Left lung (tissue), 10 donors: Measurements from ENCODE around the gene MUSK. TPM values are rescaled to one million over a fixed set of nuclear protein-coding genes. Genes with fewer than 3 reads are reported as not detected.

ENCODE experiments used
- ATAC-seq: fragments of 200-7000 bp; cut with Tn5 transposase; one replicate; pipeline ENCODE4 v1.9.1; 2020; ENCODE audit warnings: moderate library complexity
- DNase-seq, 4 donors: peaks; one replicate each; pipeline ENCODE4 v3.0.0-alpha.2; 2013 to 2020
- H3K27ac ChIP-seq, 2 donors: fragments of 200-600 bp; sonication (generic) in 1 of 2; one replicate each; pipeline versions ENCODE4 v1.5.0 to v1.8.0; 2020 to 2021
- H3K27me3 ChIP-seq, 2 donors: fragments of 200-600 bp; sonication (generic) in 1 of 2; one replicate each; pipeline versions ENCODE4 v1.5.0 to v1.8.0; 2020 to 2021
- H3K36me3 ChIP-seq, 2 donors: fragments of 200-600 bp; sonication (generic) in 1 of 2; one replicate each; pipeline versions ENCODE4 v1.5.0 to v1.8.0; 2020 to 2021
- H3K4me1 ChIP-seq, 2 donors: fragments of 200-600 bp; one replicate each; pipeline ENCODE4 v1.8.0; 2021
- H3K4me3 ChIP-seq, 2 donors: fragments of 200-600 bp; sonication (generic) in 1 of 2; one replicate each; pipeline versions ENCODE4 v1.5.0 to v1.8.0; 2020 to 2021; ENCODE audit warnings: mild to moderate bottlenecking in 1 of 2
- H3K9me3 ChIP-seq, 2 donors: fragments of 200-600 bp; sonication (generic) in 1 of 2; one replicate each; pipeline versions ENCODE4 v1.5.0 to v1.8.0; 2020 to 2021
- CTCF ChIP-seq, 2 donors: fragments of 200-600 bp; sonication (generic) in 1 of 2; IDR thresholded peaks; one replicate each; pipeline versions ENCODE4 v1.5.0 to v1.8.0; 2021; ENCODE audit warnings: antibody characterized with exemption in 2 of 2
- intact Hi-C, 2 donors: fragments of 100-400 bp; cut with DNase I; formaldehyde crosslinking; loops; one replicate each; pipeline versions ENCODE4 v1.11.2 to v1.14.2; 2022
- polyA plus RNA-seq, 6 donors: library from polyadenylated mRNA; unstranded; fragments of 120-200 nt; gene quantifications; one replicate each; pipeline ENCODE4 v1.2.1, GENCODE V29; 2013; ENCODE audit not compliant: insufficient read length in 6 of 6
- total RNA-seq, 2 donors: library from RNA; stranded (reverse); fragmentation: NEBNext Ultra II Directional; extraction: Animal tissue kit (Norgen Biotek cat#: 25700); gene quantifications; one replicate each; pipeline ENCODE4 v1.2.1, GENCODE V29; 2021
- donor health status: DM: no; HTN: yes; CAD: no.
- donor health status: DM: no; HTN: no; CAD: no.

MUSK gene
- total and polyA plus RNA-seq, 8 donors: 0.33 to 1.1 (median 0.73) TPM

DNA sequence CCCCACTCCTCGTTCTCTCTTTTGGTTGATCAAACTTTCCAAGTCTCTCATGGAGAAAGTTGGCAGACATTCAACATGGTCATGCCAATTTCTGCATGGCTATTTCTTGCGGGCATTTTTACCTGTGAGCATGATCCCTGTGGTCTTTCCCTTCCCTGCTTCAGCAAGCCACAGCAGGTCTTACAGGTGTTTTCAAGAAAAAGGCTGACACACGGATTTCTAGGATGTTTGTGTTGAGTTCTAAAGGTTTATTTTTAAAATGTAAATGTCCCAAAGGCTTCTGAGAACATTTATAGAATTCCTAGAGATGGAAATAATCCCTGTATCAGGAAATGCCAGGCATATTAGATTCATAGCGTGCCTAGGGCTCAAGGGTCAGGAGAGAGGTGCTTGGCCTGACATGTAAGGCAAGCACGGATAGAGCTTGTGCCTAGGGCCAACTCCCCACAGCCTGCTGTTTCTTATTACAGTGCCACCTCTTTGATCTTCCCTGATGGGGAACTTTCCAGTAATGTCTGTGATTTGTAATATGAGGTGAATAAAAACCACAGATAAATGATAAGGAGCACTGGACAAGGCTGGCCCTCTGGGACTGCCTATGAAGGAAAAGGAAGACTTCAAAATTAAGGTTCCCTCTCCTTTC lies 79.8 kb downstream of the MUSK start:
- H3K27me3 ChIP-seq: no peaks in the 10 kb centered on the region
- DNase-seq (no peak), ATAC-seq (no peak)
- TF ChIP-seq CTCF (IDR thresholded peaks at IDR 0.05): no peak
- no peak overlapping the region for H3K4me3 ChIP-seq
- H3K4me1 ChIP-seq: peaks cover 8% of the 10 kb centered on the region in 2 donors
- intact Hi-C loops: no loop called here
- H3K27ac ChIP-seq: no peak overlapping the region
- no peaks in the 10 kb centered on the region for H3K36me3 ChIP-seq
- H3K9me3 ChIP-seq: no peaks in the 10 kb centered on the region

GRCh38 chr9:110750272-110750671 lies 81.7 kb downstream of the MUSK start:
- H3K9me3 ChIP-seq: no peaks in the 10 kb centered on the region
- intact Hi-C loops: no loop called here
- H3K4me3 ChIP-seq: no peak overlapping the region
- ATAC-seq (no peak), DNase-seq (no peak)
- H3K27ac ChIP-seq: no peak overlapping the region
- no peaks in the 10 kb centered on the region for H3K27me3 ChIP-seq
- no peaks in the 10 kb centered on the region for H3K36me3 ChIP-seq
- TF ChIP-seq CTCF (IDR thresholded peaks at IDR 0.05): no peak
- H3K4me1 ChIP-seq: peaks cover 0 to under 1% of the 10 kb centered on the region in 2 donors

DNA sequence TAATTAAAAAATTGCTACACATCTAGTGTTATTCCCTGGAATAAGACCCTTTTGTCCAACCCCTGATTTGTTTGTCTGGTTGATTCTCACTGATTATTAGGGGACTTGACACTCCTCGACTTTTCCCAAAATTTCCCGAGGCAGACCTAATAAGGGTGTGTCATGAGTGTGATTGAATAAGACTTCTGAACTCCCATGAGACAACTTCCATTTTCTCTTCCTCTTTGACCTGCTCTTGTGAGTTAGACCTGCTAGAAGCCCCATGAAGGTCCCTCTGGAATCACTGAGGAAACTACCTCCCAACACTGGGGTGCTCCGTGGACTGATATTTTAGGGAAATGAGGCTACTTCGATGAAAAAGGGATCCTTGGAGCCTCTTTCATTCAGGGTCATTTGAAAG lies 83.4 kb downstream of the MUSK start:
- intact Hi-C loops: no loop called here
- no peak for ATAC-seq

GRCh38 chr9:110752766-110753165 lies 84.2 kb downstream of the MUSK start:
- ATAC-seq (peak; percentile 57), DNase-seq (no peak)
- Histone ChIP-seq H3K9me3 (no peaks in the 10 kb centered on the region), H3K36me3 (no peaks in the 10 kb centered on the region), H3K27me3 (no peaks in the 10 kb centered on the region), H3K27ac (no peak overlapping the region), H3K4me3 (no peak overlapping the region), H3K4me1 (no peaks in the 10 kb centered on the region)
- no peak for TF ChIP-seq CTCF (IDR thresholded peaks at IDR 0.05)
- intact Hi-C loops: no loop called here

More for the DNA sequence above, 83.4 kb downstream of the MUSK start:
- H3K4me3 ChIP-seq: no peak overlapping the region
- H3K4me1 ChIP-seq: no peaks in the 10 kb centered on the region
- no peaks in the 10 kb centered on the region for H3K9me3 ChIP-seq
- no peak for TF ChIP-seq CTCF (IDR thresholded peaks at IDR 0.05)
- no peak for DNase-seq
- no peak overlapping the region for H3K27ac ChIP-seq
- H3K27me3 ChIP-seq: no peaks in the 10 kb centered on the region
- H3K36me3 ChIP-seq: no peaks in the 10 kb centered on the region

- Histone ChIP-seq H3K9me3 (no peaks in the 10 kb centered on the region), H3K27ac (no peak overlapping the region), H3K27me3 (no peaks in the 10 kb centered on the region), H3K36me3 (no peaks in the 10 kb centered on the region), H3K4me1 (no peaks in the 10 kb centered on the region), H3K4me3 (no peak overlapping the region)
- TF ChIP-seq CTCF (IDR thresholded peaks at IDR 0.05): no peak
- intact Hi-C loops: no loop called here
- no peak for ATAC-seq
- no peak for DNase-seq
These were observed 85.2 kb downstream of the MUSK start for GRCh38 chr9:110753731-110754231.
